Hematopoietic multipotent progenitor cell treated with erythropoietin and hydrocortisone succinate and interleukin-3 and kit ligand, for 4 days (in vitro differentiated cells): Measurements from ENCODE around the gene ZNF385A.
A peak's percentile ranks its signal among the peaks of the same experiment; 100 is the strongest.

Source experiments
- DNase-seq: peaks from one replicate; pipeline ENCODE4 v3.0.0-alpha.2; 2015

ZNF385A gene

DNA sequence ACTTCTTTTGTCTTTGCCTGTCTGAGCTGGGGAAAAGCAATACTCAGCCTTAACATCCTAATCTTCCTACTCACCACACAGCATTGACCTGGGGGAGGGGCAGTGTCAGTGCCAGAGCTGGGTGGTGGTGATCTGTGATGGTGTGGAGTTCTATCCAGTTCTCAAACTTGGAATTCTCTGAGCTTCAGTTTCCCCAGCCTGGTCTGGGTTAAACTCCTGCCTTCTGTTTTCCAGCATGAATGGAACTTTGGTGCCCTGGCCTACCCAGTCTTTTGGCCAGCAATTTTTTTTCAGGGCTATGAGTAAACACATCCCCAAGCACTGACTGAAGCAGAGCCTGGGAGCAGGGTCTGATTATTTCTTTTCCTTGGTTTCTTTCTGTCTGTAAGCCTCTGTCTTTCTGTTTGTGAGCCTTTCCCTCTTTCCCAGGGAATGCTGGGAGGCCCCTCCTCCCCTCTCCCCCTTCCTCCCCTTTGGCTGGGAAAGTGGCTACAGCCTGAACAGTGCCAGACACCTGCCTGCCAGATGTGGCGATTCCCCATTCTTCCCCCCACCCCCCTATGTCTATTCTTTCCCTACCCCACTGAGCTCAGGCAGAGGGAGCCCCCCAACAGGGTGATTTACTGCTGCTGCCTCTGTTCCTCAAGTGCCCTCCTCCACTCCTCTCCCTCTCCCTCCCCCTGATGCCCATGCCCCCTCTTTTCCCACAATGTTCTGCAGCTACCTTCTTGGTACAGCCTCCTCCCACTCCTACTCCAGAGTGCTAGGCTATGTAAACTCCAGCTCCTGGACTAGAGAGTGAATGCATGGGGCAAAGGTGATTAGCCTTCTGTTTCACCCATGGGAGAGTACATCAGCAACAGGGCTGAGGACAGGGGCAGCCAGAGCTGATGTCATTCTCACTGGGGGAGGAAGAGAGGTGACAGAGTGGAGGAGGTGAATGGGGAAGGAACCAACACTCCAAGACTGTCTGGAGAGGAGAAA, 31.4 kb downstream of the ZNF385A start:
- DNase-seq = peak; percentile 44

DNA sequence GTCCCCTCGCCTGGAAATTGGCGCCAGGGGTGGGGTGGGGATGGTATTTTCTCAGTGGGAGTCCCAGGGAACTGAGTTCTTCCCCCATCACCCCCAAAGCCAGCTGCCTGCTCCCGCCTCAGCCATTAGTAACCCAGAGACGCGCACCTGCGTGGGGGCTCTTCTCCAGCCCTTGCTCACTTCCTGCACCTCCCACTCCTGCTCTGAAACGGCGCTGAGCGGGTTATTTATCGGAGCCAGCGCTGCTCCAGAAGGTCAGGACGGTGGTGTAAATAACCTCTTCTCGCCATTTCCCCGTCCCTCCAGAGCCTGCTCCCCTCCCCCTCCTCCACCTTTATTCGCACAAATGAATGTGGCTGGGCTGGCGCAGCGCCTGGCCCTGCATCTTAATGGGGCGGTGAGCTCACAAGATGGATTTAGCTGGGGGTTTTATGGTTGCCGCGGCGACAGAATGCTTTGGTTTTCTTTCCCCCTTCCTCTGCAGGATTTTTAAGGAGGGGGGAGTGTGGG, 32.5 kb downstream of the ZNF385A start:
- peak; percentile 46 for DNase-seq

DNA sequence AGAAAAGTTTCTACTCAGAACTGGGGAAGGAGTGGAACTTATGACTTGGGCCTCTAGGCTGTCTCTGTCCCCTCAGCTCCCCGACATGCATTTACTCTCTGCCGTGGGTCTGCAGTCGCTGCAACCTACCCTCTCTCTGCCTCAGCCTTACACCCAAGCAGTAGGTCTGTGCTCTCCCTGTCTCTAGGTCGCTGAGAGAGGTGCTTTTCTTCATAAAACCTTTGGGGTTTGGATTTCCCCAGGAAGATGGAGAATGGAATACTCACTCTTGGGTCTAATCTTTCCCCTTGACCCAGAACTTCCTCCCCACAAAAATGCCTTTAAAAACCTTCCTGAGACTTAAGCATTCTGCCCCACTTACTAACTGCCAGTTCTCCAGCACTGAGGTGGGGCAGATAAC, 33.2 kb downstream of the ZNF385A start:
- DNase-seq = no peak

DNA sequence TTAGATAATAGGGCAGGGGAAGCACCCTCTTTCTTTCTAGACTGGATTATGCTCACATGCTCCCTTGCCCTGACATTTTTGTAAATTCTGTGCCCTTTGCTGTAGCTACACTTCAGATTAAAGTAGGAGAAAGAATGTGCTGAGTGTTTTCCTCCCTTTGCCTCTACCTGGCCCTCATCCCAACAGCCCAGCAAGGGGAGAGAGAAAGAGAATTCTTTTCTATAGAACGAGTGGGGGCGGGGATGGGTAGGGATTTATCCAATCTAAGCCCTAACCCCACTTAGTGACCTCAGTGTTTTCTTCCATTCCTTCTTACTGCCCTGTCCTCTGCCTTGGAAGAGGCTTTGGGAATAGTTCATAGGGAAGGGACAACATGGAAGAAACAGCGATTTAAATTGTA, 33.8 kb downstream of the ZNF385A start:
- DNase-seq = no peak

DNA sequence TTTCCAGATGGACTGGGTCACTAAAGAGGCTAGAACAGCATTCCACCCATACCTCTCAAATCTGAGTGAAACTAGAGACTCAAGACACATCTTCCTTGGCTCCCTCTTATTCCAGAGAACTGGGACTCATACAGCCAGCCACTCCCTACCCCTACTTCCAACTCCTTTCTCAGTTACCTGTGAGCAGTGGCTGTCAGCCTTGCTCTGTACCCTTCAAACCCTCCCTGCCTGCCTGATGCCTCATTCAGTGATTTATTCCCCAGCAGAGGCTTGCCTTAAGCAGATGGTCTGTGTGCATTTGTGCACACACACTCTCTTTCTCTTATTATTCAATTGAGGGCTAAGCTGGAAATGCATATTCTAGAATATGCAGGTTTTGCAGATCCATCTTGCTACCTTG, 34.9 kb downstream of the ZNF385A start:
- no peak for DNase-seq

DNA sequence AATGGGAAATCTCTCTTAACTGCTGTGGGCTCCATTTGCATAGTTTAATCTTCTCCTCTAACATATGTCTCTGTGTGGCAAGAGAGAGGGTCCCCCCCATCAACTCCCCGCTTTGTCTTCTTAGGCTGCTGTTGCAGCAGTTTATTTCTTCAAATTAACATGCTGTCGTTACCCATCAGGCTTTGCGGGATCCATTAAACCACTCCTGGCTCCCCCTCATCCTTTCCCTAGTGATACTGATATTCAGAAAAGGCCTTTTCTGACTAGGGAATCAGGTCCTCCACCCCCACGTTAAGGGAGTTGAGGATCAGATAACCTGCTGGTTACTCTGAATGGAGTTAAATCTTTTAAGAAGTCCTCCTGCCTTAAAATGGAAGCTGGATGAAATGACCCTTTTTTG, 35.5 kb downstream of the ZNF385A start:
- DNase-seq = no peak

DNA sequence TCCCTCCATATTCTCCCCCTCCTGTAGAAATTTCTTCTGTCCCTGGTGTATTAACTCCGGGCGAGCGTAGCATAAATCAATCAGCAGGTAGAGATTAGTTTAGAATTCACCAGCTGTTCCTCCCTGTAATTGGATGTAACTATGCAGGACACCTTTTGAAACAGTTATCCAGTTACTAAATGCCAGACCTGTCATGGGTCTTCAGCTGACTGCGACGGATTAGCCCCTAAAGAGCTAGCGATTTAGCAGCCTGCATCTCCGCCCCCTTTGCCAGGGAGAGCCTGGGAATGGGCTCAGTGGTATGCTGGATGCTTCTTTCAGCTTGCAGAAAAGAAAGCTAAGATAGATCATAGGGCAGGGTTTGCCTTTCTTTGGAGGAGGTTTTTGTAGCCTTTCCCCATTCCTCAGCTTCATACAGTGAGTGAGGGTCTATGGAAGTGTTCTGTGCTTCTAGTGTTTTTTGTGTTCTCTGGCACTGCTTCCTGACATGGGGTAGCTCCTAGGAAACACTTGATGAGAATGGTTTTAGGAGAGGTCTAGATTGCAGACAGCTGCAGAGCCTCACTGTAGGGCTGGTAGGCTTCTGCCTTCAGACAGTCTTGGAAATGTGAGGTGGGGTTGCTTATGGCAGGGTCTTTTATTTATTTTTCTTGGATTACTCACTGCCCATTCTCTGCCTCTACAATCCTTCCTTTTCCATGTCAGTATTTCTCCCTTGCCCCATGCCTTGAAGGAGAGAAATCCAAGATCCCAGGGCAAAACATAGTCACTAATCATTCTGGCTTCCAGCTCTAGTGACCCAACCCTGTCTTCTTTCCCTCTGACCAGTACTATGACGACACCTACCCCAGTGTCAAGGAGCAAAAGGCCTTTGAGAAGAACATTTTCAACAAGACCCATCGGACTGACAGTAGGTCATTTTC, 42.9 kb downstream of the ZNF385A start:
- DNase-seq = no peak

DNA sequence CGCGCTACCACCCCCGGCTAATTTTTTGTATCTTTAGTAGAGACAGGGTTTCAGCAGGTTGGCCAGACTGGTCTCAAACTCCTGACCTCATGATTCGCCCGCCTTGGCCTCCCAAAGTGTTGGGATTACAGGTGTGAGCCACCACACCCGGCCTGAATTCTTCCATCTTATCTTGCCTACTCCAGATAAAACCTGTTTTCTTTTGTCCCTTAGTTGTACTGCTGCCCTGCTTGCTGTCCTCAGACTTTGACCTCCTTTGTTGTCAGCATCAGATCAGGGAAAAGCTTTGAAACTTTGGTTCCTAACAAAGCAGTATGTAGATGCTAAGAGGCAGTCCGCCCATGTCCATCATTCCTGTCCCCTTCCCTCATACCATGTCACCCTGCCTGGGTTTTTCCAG, 43.7 kb downstream of the ZNF385A start:
- DNase-seq = no peak

DNA sequence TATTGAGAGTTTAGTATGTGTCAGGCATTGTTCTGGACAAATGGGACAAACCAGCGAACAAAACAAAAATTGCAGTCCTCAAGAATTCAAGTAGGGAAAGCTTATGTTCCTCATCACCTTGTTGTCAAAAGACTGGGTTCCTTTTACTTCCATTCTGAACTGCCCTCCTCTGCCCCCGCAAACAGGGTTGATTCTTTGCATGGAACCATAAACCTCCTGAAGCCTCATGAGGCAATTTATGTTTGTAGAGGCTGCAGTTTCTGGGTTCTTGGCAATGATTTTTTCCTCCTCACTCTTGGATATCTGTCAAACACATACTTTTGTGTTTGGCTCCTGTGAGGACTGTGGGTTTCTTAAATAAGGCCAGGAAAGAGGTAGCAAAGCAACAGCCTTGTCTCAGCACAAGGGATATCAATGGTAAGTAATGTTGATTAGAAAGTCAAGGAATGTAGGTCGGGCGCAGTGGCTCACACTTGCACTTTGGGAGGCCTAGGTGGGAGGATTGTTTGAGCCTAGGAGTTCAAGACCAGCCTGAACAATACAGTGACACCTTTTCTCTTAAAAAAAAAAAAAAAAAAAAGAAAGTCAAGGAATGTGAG, 45.7 kb downstream of the ZNF385A start:
- no peak for DNase-seq

DNA sequence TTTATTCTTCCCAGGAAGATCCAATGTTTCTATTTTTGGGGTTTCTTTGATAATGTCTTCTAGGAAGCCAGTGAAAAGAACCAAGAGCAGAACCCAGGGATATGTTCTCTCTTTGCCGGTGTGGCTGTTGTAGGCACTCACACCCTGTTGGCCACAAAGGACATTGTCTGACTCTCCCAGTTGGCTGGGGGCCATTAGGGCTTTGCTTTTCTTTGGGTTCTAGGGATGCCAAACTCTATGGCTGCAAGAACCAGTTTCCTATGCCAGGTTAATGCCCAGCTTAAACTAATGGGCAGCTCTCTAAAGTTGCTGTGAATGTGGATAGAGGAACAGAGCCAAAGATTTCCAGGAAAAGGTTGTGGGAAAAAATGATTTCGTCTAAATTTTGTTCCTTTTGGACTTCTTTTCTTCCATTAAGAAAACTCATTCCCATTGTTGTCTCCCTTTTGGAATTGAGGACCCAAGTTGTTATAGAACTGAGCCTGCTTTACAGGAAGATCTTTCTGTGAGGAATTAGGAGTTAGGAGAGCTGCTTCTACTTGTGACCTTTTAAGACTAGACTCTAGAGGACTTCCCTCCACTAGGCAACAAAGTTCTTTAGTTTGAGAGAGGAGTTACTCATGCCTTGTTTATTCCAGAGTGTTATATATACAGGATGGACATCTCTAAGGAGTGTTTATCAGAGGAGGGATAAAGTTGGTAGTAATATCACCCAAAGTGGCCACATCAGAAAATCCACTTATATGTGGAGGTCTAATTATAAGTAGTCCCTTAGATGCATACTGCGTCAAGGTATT, 46.5 kb downstream of the ZNF385A start:
- no peak for DNase-seq

DNA sequence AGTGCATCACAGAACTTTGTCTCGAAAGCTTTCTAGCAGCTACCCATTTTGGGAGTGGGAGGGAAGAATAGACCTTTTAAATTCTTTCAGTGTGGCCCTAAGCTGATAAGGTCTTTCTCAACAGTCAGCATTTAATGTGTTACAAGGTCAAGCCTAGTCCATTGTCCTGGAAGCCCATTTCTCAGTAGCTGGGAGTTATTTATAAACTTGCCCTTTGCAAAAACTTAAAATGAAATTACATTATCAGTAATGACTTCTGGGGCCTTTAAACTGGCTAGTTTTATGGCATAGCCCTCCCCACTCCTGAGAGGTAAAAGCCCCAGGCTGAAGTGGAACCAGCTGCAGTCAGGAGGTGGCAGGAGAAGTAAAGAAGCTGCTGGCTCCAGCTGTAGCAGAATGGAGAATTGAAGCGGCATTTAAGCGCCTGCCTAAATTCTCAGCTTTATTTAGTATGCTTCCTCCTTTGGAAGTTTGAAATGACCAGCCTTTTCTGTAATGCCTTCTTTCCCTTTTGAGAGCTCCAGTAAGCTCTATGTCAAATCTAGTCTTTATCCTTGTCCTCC, 47.2 kb downstream of the ZNF385A start:
- peak; percentile 67 for DNase-seq

DNA sequence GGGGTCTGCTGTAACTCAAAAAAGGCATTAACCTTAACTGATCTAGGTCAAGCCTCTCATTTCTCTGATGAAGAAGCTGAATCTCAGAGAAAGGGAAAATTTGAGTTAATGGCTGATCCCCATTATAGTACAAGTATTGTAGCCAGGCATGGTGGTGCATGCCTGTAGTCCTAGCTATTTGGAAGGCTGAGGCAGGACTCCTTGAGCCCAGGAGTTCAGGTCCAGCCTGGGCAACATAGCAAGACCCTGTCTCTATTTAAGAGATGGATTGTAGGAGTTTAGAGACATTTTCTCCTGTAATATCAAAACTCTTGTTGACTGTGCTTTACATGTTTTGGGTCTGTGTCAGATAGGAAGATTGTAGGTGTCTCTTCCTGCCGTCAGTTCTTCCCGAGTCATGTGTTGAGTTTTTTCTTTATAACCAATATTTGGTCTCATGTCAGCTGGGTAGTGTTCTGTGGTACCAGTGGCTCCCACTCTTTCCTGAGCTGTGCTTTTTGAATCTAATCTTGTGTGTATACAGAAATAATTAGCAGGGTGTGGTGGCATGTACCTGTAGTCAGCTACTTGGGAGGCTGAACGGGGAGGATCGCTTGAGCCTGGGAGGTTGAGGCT, 51.0 kb downstream of the ZNF385A start:
- no peak for DNase-seq

DNA sequence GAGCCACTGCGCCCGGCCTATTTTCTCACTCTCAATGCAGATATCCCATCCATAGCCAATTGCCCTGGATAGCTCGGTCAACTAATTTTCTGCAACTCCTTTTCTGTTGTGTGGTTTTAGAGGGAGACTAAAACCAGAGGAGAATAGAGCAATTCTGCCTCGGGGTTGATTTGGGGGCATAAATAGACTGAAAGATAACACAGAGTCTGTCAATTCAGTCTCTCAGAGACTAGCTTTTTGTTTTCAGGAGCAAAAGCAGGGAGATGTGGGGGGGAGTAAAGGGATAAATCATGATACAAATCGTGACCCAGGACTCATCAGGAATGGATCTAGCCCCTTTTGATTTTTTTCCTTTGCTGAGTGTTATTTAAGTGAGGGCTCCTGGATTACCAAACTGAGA, 53.1 kb downstream of the ZNF385A start:
- DNase-seq = no peak

DNA sequence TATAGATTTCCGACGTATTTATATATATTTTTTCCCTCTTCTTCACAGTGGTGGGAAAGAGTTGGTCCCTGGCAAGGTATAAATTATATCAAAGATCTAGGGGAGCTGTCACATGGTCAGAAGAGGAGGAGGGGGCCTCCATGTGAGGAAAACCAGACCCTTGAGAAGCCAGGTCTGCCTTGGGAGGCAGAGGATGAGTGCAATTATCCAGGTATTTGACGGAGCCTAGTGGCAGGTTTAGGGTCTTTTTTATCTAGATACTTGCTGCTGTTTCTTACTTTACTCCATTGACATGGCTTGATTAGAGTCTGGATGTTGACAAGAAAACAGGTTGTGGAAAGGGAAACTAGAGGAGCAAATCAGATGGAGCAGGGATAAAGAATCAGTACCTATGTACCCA, 54.1 kb downstream of the ZNF385A start:
- DNase-seq = no peak

DNA sequence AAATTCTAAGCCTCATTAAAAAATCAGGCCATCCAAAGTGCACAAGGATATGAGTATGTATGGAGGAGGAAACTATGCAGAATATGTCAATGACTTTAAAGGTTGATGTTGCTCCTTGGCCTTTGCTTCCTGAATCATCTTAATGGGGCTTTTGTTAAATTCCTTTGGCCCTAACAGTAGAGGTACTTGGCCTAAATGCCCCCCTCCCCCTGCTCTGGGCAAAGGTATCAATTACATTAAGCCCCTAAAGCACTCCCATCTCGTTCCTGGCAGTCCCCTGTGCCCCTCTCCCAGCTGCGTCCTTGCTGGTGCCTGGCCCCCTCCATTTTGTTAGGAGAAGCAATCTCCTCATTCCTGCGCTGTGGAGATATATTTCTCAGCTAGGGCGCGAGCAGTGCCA, 54.8 kb downstream of the ZNF385A start:
- DNase-seq = no peak

DNA sequence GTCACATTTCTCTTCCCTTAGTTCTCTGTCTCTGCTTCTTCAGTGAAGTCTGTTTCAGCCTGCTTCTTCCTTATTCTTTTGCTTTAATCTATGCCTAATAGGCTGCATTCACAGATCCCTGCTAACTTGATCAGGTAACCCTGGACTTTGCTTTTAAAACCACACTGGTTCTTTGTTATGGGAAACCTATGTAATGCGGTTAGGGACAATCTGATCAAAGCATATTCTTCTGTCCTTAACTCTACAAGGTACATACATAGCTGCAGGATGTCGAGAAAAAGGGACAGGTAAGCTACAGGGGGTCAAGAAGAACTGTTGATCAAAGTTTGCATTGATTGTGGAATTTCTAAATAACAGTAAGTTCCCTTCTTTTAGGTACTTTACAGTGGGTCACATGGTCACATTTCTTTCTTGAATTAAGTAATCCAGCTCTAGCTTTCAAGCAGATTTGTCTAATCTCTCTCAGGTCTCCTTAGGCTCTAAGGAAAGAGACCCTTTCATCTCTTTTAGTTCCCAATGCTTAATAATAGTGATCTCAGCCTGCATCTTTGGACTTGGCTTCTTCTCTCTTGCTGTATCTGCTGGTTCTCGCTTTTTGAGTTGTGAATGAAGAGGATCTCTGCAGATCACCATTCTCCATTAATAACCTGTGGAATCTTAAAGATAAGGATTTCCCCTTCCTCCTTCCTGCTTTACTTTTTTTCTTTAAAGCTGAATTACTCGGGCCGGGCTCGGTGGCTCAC, 55.8 kb downstream of the ZNF385A start:
- peak; percentile 12 for DNase-seq

DNA sequence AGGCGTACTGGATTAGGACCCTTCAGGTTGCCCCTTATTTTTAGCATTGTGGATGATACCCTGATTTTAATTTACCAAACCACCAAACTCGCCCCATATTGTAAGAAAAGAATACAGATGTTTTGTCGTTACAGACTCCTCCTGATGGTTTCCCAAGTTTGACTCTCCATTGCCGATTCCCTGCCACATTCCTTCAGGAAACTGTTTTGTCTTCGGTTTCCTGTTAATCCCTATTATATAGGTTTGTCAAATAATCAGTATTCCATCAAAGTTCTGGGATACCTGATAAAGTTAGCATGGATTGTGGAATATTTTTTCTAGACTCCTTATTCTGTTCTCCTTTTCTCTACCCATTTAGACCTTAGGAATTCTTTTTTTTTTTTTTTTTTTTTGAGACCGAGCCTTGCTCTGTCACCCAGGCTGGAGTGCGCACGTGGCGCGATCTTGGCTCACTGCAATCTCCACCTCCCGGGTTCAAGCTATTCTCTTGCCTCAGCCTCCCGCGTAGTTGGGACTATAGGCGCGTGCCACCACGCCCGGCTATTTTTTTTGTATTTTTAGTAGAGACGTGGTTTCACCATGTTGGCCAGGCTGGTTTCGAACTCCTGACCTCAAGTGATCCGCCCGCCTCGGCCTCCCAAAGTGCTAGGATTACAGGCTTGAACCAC, 59.0 kb downstream of the ZNF385A start:
- DNase-seq = peak; percentile 24

DNA sequence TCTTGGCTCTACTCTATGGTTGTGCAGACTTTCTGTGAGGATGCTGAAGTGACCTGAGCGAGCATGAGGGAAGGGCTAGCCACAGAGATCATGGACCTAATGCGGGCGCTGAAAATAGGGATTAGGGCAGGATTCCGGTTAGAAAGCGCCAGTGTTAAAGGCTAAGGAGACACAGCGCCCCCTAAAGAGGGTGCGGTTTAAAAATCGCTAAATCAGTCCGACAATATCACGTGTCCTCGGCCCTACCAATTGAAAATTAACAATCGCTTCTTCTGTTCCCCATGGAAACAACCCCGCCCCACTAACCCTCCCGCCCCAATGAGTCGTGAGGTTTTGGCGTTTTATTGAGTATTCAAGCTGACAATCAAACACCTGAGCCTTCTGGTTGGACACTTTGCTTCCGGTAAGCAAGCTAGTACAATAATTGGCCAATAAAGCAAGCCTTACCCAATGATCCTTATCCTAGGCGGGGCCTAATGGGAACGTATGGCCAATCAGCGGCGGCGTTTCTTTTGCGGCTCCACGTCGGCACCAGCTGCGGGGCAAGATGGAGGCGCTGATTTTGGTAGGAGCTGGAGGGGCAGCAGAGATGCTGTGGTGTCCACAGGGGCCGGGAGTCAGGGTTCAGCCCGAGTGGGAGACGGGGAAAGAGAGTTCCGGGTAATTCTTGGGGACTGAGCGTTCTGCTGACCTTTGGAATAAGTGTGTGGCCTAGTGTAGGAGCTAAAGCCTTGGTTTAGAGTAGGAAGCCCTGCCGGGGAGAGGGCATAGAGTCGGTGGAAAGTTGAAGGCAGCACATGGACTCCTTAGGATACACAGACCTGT, 59.7 kb downstream of the ZNF385A start, which contains the start of gene COPZ1:
Gene COPZ1, plus strand, starts transcription at position 515 of the 825 bp plus-strand sequence. Its CDS starts 33 bp downstream, at position 548.
- DNase-seq = peak; percentile 100

DNA sequence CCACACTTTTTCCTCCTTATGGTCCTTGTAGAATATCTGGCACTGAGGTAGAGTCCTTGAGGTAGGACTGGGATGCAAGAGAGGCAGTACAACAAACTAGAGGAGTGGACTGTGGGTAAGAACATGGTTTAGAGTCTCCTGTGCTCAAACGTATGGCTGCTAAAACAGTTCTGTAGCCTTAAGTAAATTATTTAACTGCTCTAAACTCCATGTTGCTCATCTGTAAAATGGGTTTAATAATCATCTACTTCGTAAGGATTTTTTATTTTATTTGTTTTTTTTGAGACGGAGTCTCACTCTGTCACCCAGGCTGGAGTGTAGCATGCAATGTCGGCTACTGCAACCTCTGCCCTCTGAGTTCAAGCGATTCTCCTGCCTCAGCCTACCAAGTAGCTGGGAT, 63.2 kb downstream of the ZNF385A start:
- no peak for DNase-seq
